ENCODE data around the gene RAB1B.

Gene RAB1B

GRCh38 chr11:66278363-66279091 is 10.1 kb downstream of the RAB1B start:
- TF ChIP-seq, protein P1, sequence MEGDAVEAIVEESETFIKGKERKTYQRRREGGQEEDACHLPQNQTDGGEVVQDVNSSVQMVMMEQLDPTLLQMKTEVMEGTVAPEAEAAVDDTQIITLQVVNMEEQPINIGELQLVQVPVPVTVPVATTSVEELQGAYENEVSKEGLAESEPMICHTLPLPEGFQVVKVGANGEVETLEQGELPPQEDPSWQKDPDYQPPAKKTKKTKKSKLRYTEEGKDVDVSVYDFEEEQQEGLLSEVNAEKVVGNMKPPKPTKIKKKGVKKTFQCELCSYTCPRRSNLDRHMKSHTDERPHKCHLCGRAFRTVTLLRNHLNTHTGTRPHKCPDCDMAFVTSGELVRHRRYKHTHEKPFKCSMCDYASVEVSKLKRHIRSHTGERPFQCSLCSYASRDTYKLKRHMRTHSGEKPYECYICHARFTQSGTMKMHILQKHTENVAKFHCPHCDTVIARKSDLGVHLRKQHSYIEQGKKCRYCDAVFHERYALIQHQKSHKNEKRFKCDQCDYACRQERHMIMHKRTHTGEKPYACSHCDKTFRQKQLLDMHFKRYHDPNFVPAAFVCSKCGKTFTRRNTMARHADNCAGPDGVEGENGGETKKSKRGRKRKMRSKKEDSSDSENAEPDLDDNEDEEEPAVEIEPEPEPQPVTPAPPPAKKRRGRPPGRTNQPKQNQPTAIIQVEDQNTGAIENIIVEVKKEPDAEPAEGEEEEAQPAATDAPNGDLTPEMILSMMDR (conservative IDR thresholded peaks at IDR 0.05; ENCODE audit: low read depth, low read length): no peak
- peak overlapping the region; percentile 27 for H3K4me3 ChIP-seq (ENCODE audit: low read length)
- no peak for DNase-seq (ENCODE audit: low read depth)

GRCh38 chr11:66279092-66279734 is 10.8 kb downstream of the RAB1B start:
- no peak for DNase-seq (ENCODE audit: low read depth)
- H3K4me3 ChIP-seq (ENCODE audit: low read length): no peak overlapping the region
- TF ChIP-seq, protein P1 (conservative IDR thresholded peaks at IDR 0.05; ENCODE audit: low read depth, low read length): no peak

GRCh38 chr11:66280428-66280827 is 12.0 kb downstream of the RAB1B start:
- DNase-seq (ENCODE audit: low read depth): no peak
- TF ChIP-seq, protein P1 (conservative IDR thresholded peaks at IDR 0.05; ENCODE audit: low read depth, low read length): no peak
- H3K4me3 ChIP-seq (ENCODE audit: low read length): no peak overlapping the region

GRCh38 chr11:66281001-66281400 is 12.6 kb downstream of the RAB1B start:
- no peak overlapping the region for H3K4me3 ChIP-seq (ENCODE audit: low read length)
- TF ChIP-seq, protein P1 (conservative IDR thresholded peaks at IDR 0.05; ENCODE audit: low read depth, low read length): no peak
- DNase-seq (ENCODE audit: low read depth): no peak

DNA sequence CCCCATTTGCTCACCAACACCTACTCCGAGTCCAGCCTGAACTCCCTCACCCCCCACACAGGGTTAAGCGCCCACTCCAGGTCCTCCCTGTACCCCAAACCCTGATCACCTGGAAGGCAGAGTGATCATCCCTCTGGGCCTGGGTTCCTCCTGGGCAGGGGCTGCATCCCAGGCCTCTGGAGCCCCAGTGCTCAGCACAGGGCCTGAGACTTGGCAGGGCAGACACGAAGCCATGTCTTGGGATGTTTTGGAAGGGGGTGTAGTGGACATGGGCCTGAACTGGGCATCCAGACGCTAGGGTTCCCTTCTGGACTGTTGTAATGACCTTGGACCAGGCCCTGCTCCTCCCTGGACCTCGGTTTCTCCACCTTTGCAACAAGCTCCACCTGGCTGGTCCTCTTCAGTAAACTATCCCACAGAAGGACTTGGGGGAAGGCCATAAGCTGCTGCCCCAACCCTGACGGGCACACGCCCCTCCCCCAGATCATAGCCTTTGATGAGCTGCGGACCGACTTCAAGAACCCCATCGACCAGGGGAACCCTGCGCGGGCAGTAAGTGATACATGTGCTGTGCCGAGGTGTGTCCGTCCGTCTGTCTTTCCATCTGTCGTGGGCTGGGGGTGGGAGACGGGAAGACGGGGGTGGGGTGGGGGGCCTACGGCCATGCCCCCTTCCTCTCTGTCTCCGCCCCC is 13.5 kb downstream of the RAB1B start:
- TF ChIP-seq, protein P1 (conservative IDR thresholded peaks at IDR 0.05; ENCODE audit: low read depth, low read length): no peak
- DNase-seq (ENCODE audit: low read depth): no peak
- H3K4me3 ChIP-seq (ENCODE audit: low read length): no peak overlapping the region

DNA sequence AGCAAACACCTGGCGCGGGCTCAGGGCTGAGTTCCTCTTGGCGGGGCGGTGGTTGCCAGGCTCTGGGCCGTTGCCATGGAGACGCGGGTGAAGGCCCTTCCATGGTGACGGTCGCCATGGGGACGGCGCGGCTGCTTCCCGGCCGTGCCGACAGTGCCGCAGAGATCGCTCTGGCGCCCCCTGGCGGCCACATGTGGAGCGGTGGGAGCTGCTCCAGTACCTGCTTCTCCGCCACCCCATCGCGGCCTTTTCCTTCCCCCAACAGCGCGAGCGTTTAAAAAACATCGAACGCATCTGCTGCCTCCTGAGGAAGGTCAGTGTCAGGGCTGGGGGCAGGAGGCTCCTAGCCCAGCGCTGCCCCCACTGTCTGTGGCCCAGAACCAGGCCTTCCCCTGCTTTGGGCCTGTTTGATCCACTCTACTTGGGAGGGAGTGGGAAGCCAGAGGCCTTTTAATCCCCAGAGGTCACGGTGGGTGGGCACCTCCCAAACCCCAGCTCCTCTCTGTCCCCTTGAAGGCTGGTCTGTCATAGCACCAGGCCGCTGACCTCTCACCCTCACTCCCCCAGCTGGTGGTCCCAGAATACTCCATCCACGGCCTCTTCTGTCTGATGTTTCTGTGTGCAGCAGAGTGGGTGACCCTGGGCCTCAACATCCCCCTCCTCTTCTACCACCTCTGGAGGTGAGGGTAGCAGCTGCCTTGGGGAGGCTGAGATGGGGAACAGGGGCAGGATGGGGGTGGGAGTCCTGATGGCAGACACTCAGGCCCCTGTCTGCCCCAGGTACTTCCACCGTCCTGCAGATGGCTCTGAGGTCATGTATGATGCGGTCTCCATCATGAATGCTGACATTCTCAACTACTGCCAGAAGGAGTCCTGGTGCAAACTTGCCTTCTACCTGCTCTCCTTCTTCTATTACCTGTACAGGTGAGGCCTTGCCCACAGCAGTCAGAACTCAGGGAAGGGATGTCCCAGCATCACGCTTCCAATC is 14.3 kb downstream of the RAB1B start:
- DNase-seq (ENCODE audit: low read depth): peak; percentile 76

More for the DNA sequence above, 14.3 kb downstream of the RAB1B start:
- TF ChIP-seq, protein P1 (conservative IDR thresholded peaks at IDR 0.05; ENCODE audit: low read depth, low read length): peak; percentile 93
- H3K4me3 ChIP-seq (ENCODE audit: low read length): no peak overlapping the region

All from retinal pigment epithelial cell (primary cell).